WTC11 (cell line): Measurements from ENCODE around the gene TMEM87A. TPM values are rescaled to one million over a fixed set of nuclear protein-coding genes. Genes with fewer than 3 reads are reported as not detected.

ENCODE experiments used
- ATAC-seq: fragments of 200-7000 bp; cut with Tn5 transposase; 2 replicates; pipeline ENCODE4 v1.10.0; 2021; ENCODE audit warnings: mild to moderate bottlenecking, moderate library complexity
- CTCF ChIA-PET: fragments of 300-600 bp; sonication (Branson Sonifier 250); formaldehyde crosslinking; loops from one replicate; lab custom pipeline; 2021; ENCODE audit warnings: antibody characterized with exemption; lab: Charles Lee
- POLR2A ChIA-PET: fragments of 350-600 bp; sonication (Branson Sonifier 250); formaldehyde crosslinking; loops from one replicate; lab custom pipeline; 2021; ENCODE audit warnings: antibody characterized with exemption; lab: Charles Lee
- DNase-seq: peaks from one replicate; pipeline ENCODE4 v3.0.0; 2021; ENCODE audit warnings: low spot score
- H3K27ac Mint-ChIP-seq: 2 replicates; pipeline ENCODE4 v1.8.0; 2021; ENCODE audit warnings: mixed read lengths
- H3K27me3 Mint-ChIP-seq: 2 replicates; pipeline ENCODE4 v1.8.0; 2021; ENCODE audit warnings: low read depth, mild to moderate bottlenecking, moderate library complexity, mixed read lengths
- H3K36me3 Mint-ChIP-seq: 2 replicates; pipeline ENCODE4 v1.8.0; 2021; ENCODE audit warnings: mixed read lengths
- H3K4me1 Mint-ChIP-seq: 2 replicates; pipeline ENCODE4 v1.8.0; 2022; ENCODE audit warnings: mixed read lengths
- H3K4me3 Mint-ChIP-seq: 2 replicates; pipeline ENCODE4 v1.8.0; 2021; ENCODE audit warnings: mild to moderate bottlenecking, moderate library complexity, mixed read lengths
- H3K9me3 Mint-ChIP-seq: 2 replicates; pipeline ENCODE4 v1.8.0; 2021; ENCODE audit warnings: mixed read lengths
- E2F1 ChIP-seq: sonication (generic); formaldehyde crosslinking; IDR thresholded peaks from 2 replicates; pipeline ENCODE4 v1.8.0; 2022; ENCODE audit warnings: mild to moderate bottlenecking, missing genetic modification reagents
- E2F5 ChIP-seq: sonication (generic); formaldehyde crosslinking; IDR thresholded peaks from 2 replicates; pipeline ENCODE4 v1.8.1; 2022; ENCODE audit warnings: mild to moderate bottlenecking, moderate library complexity, missing genetic modification reagents
- ERG ChIP-seq: fragments of 250-450 bp; sonication (Bioruptor Pico); IDR thresholded peaks from 2 replicates; pipeline ENCODE4 v1.8.0; 2021; ENCODE audit warnings: mild to moderate bottlenecking
- HMGXB4 ChIP-seq: sonication (generic); formaldehyde crosslinking; IDR thresholded peaks from 2 replicates; pipeline ENCODE4 v1.8.1; 2023; ENCODE audit warnings: mild to moderate bottlenecking, moderate library complexity, missing genetic modification reagents
- JAZF1 ChIP-seq: fragments of 250-450 bp; sonication (Bioruptor Pico); IDR thresholded peaks from 2 replicates; pipeline ENCODE4 v1.9.0; 2021; ENCODE audit warnings: moderate library complexity, mild to moderate bottlenecking, inconsistent platforms
- JUN ChIP-seq: sonication (generic); formaldehyde crosslinking; IDR thresholded peaks from 2 replicates; pipeline ENCODE4 v1.8.0; 2023; ENCODE audit warnings: mild to moderate bottlenecking, missing genetic modification reagents
- KAT7 ChIP-seq: sonication (generic); formaldehyde crosslinking; IDR thresholded peaks from 2 replicates; pipeline ENCODE4 v1.8.1; 2023; ENCODE audit warnings: missing genetic modification reagents, mild to moderate bottlenecking, borderline replicate concordance
- MYBL2 ChIP-seq: sonication (generic); formaldehyde crosslinking; IDR thresholded peaks from 2 replicates; pipeline ENCODE4 v1.8.1; 2023; ENCODE audit warnings: mild to moderate bottlenecking, moderate library complexity, missing genetic modification reagents
- NFATC4 ChIP-seq: fragments of 250-450 bp; sonication (Bioruptor Pico); IDR thresholded peaks from 2 replicates; pipeline ENCODE4 v1.9.0; 2021; ENCODE audit warnings: mild to moderate bottlenecking
- PRRX2 ChIP-seq: fragments of 250-450 bp; sonication (Bioruptor Pico); IDR thresholded peaks from 2 replicates; pipeline ENCODE4 v1.8.0; 2021; ENCODE audit warnings: mild to moderate bottlenecking
- SOX15 ChIP-seq: fragments of 250-450 bp; sonication (Bioruptor Pico); IDR thresholded peaks from 2 replicates; pipeline ENCODE4 v1.9.0; 2021; ENCODE audit warnings: mild to moderate bottlenecking
- STAT6 ChIP-seq: sonication (generic); formaldehyde crosslinking; conservative IDR thresholded peaks from 2 replicates; pipeline ENCODE4 v1.8.1; 2023; ENCODE audit warnings: mild to moderate bottlenecking, low read depth, missing genetic modification reagents, moderate library complexity
- TEAD4 ChIP-seq: sonication (generic); formaldehyde crosslinking; IDR thresholded peaks from 2 replicates; pipeline ENCODE4 v1.8.0; 2022; ENCODE audit warnings: mild to moderate bottlenecking, missing genetic modification reagents
- ZBTB21 ChIP-seq: sonication (generic); formaldehyde crosslinking; IDR thresholded peaks from 2 replicates; pipeline ENCODE4 v1.8.1; 2023; ENCODE audit warnings: mild to moderate bottlenecking, missing genetic modification reagents, borderline replicate concordance
- ZNF121 ChIP-seq: sonication (generic); formaldehyde crosslinking; IDR thresholded peaks from 2 replicates; pipeline ENCODE4 v1.8.0; 2023; ENCODE audit warnings: missing genetic modification reagents
- ZNF219 ChIP-seq: sonication (generic); formaldehyde crosslinking; IDR thresholded peaks from 2 replicates; pipeline ENCODE4 v1.8.0; 2023; ENCODE audit warnings: missing genetic modification reagents, mild to moderate bottlenecking, borderline replicate concordance
- ZNF281 ChIP-seq: sonication (generic); formaldehyde crosslinking; IDR thresholded peaks from 2 replicates; pipeline ENCODE4 v1.8.0; 2023; ENCODE audit warnings: mild to moderate bottlenecking, missing genetic modification reagents
- ZNF423 ChIP-seq: fragments of 250-450 bp; sonication (Bioruptor Pico); IDR thresholded peaks from 2 replicates; pipeline ENCODE4 v2.1.2; 2022; ENCODE audit warnings: mild to moderate bottlenecking, moderate library complexity
- total RNA-seq: library from RNA; stranded (reverse); gene quantifications from 3 replicates; pipeline ENCODE4 v1.2.3, GENCODE V29; 2021

The TMEM87A gene
- total RNA-seq, 1 experiment from 2014 or later, result 32.4 TPM

- TF ChIP-seq ZNF281 (CRISPR knock-in tag), result no peak
- no peak for TF ChIP-seq STAT6 (CRISPR knock-in tag)
- TF ChIP-seq ZNF219 (CRISPR knock-in tag), result no peak
- no peak for TF ChIP-seq ERG (CRISPR knock-in tag)
- TF ChIP-seq MYBL2, result no peak
These were observed 45.2 kb downstream of the TMEM87A start (continued) for GRCh38 chr15:42228036-42228435.

GRCh38 chr15:42226648-42227047 lies 46.6 kb downstream of the TMEM87A start:
- Mint-ChIP-seq H3K9me3 (no peaks in the 10 kb centered on the region), H3K27me3 (no peaks in the 10 kb centered on the region), H3K4me1 (no peaks in the 10 kb centered on the region), H3K27ac (no peak overlapping the region), H3K36me3 (peaks cover 27% of the 10 kb centered on the region), H3K4me3 (no peak overlapping the region)
- DNase-seq (no peak), ATAC-seq (no peak)
- POLR2A ChIA-PET, result no interaction called here
- no peak for TF ChIP-seq KAT7 (CRISPR knock-in tag)
- no peak for TF ChIP-seq PRRX2 (CRISPR knock-in tag)
- no peak for TF ChIP-seq JAZF1 (CRISPR knock-in tag)
- no peak for TF ChIP-seq TEAD4 (CRISPR knock-in tag)
- TF ChIP-seq JUN, result no peak
- no peak for TF ChIP-seq E2F5
- TF ChIP-seq NFATC4, result no peak
- no peak for TF ChIP-seq HMGXB4
- no peak for TF ChIP-seq ZNF281 (CRISPR knock-in tag)
- TF ChIP-seq SOX15 (CRISPR knock-in tag), result no peak
- TF ChIP-seq ZNF423 (CRISPR knock-in tag), result no peak
- TF ChIP-seq ZBTB21 (CRISPR knock-in tag), result no peak
- TF ChIP-seq ERG (CRISPR knock-in tag), result no peak
- TF ChIP-seq E2F1, result no peak
- TF ChIP-seq ZNF121 (CRISPR knock-in tag), result no peak
- TF ChIP-seq ZNF219 (CRISPR knock-in tag), result no peak
- TF ChIP-seq, all 79 proteins: peak for 0
- CTCF ChIA-PET, result interaction anchor here (1.2 kb wide), 1 partner anchor 89 kb away, joined by 4 read pairs; no protein-coding TSS in a partner anchor
